H54 (cell line): ENCODE results near the gene AIDA.

Experiments used
- DNase-seq: peaks from one replicate; pipeline ENCODE4 v3.0.0; 2011; ENCODE audit warnings: low spot score, mixed read lengths; ENCODE audit not compliant: insufficient read length
- FAIRE-seq: peaks from 3 replicates; lab custom pipeline; 2011; peaks lifted over from hg19 to GRCh38; lab: Jason Lieb, UNC
- POLR2A ChIP-seq: IDR thresholded peaks from 2 replicates; pipeline ENCODE4 v1.6.1; 2011; ENCODE audit warnings: low read depth, mild to moderate bottlenecking, low read length

Gene AIDA

GRCh38 chr1:222618880-222619596 is 93.3 kb downstream of the AIDA start:
- DNase-seq (no peak), FAIRE-seq (no peak)
- TF ChIP-seq POLR2A: no peak
